B cell (primary cell): ENCODE results near the gene ZBTB17.

Experiments used
- EZH2 ChIP-seq: IDR thresholded peaks from 2 replicates; pipeline ENCODE4 v1.6.1; 2012; ENCODE audit warnings: borderline replicate concordance, low read depth, mild to moderate bottlenecking, moderate library complexity, low read length; ENCODE audit not compliant: insufficient read depth, poor library complexity, severe bottlenecking
- TF ChIP-seq, protein P1 (sequence below): fragments of 200-600 bp; IDR thresholded peaks from one replicate; pipeline ENCODE4 v1.8.0; 2022; ENCODE audit warnings: antibody characterized with exemption, mild to moderate bottlenecking

- TF ChIP-seq, protein P1, sequence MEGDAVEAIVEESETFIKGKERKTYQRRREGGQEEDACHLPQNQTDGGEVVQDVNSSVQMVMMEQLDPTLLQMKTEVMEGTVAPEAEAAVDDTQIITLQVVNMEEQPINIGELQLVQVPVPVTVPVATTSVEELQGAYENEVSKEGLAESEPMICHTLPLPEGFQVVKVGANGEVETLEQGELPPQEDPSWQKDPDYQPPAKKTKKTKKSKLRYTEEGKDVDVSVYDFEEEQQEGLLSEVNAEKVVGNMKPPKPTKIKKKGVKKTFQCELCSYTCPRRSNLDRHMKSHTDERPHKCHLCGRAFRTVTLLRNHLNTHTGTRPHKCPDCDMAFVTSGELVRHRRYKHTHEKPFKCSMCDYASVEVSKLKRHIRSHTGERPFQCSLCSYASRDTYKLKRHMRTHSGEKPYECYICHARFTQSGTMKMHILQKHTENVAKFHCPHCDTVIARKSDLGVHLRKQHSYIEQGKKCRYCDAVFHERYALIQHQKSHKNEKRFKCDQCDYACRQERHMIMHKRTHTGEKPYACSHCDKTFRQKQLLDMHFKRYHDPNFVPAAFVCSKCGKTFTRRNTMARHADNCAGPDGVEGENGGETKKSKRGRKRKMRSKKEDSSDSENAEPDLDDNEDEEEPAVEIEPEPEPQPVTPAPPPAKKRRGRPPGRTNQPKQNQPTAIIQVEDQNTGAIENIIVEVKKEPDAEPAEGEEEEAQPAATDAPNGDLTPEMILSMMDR = no peak
- TF ChIP-seq EZH2 = no peak
Observed at GRCh38 chr1:16019644-16020277, 43.9 kb upstream of the ZBTB17 start.
